ENCODE data around the gene RETN. TPM values are rescaled to one million over a fixed set of nuclear protein-coding genes. Genes with fewer than 3 reads are reported as not detected.

RETN gene
- total and polyA plus RNA-seq, 2 of the 8 experiments (the other 6 are each of a cell fraction or from before 2014, with no cell fraction given), result not detected

- TF ChIP-seq BACH1 (IDR thresholded peaks at IDR 0.05; ENCODE audit: low read length) (no peak), HDAC2 (IDR thresholded peaks at IDR 0.05; ENCODE audit: borderline replicate concordance in 1 of 2, low read depth in 2 of 2, low read length in 2 of 2) (no peak), TAF7 (optimal IDR thresholded peaks at IDR 0.05; ENCODE audit: borderline replicate concordance, low read depth, low read length) (no peak), POLR2AphosphoS5 (IDR thresholded peaks at IDR 0.05; ENCODE audit: low read depth, low read length) (no peak)
Observed at GRCh38 chr19:7716762-7717161, 47.9 kb downstream of the RETN start (continued).

Data from H1 (cell line).